AG04449 (cell line): ENCODE results near the gene PTPRM.

Source experiments
- CTCF ChIA-PET: fragments of 350-600 bp; formaldehyde crosslinking; extraction: SDS; loops from one replicate; lab custom pipeline; 2021; ENCODE audit warnings: antibody characterized with exemption; lab: Yijun Ruan, JAX
- POLR2A ChIA-PET: fragments of 400-600, 350-600 bp; formaldehyde crosslinking; extraction: SDS; loops from one replicate; lab custom pipeline; 2020; ENCODE audit warnings: antibody characterized with exemption, inconsistent platforms; lab: Yijun Ruan, JAX
- DNase-seq: peaks from one replicate; pipeline ENCODE4 v3.0.0-alpha.2; 2010; ENCODE audit warnings: low read depth, low spot score
- H3K4me3 ChIP-seq: 2 replicates; pipeline ENCODE4 v1.5.1; 2011; ENCODE audit warnings: low read depth, mild to moderate bottlenecking, control low read depth, low read length
- TF ChIP-seq, protein P1 (sequence below): IDR thresholded peaks from one replicate; pipeline ENCODE4 v1.5.1; 2011; ENCODE audit warnings: mild to moderate bottlenecking, moderate library complexity, low read length, control low read depth, inconsistent platforms; ENCODE audit not compliant: insufficient read depth; ENCODE audit errors: missing control alignments

PTPRM gene

DNA sequence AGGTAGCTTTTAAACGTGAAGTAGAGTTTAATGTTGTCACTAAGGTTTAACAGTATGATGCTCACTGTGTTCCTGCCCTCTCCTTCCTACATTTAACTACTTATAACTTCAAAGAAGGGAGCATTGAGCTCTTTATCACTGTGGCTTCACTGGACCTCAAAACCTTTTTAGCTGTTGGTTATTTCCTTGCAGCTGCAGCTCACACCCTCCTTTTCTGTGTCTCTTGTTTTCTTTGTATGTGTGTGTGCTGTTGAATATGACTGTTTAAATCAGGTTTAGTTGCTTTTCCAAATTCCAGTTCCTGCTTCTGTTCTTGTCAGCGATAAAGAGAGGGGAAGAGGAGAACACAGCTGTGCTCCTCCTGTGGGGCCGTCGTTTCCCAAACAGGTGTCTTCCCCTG, 208.0 kb downstream of the PTPRM start:
- TF ChIP-seq, protein P1, sequence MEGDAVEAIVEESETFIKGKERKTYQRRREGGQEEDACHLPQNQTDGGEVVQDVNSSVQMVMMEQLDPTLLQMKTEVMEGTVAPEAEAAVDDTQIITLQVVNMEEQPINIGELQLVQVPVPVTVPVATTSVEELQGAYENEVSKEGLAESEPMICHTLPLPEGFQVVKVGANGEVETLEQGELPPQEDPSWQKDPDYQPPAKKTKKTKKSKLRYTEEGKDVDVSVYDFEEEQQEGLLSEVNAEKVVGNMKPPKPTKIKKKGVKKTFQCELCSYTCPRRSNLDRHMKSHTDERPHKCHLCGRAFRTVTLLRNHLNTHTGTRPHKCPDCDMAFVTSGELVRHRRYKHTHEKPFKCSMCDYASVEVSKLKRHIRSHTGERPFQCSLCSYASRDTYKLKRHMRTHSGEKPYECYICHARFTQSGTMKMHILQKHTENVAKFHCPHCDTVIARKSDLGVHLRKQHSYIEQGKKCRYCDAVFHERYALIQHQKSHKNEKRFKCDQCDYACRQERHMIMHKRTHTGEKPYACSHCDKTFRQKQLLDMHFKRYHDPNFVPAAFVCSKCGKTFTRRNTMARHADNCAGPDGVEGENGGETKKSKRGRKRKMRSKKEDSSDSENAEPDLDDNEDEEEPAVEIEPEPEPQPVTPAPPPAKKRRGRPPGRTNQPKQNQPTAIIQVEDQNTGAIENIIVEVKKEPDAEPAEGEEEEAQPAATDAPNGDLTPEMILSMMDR: no peak
- ChIA-PET POLR2A (no interaction called here), CTCF (interaction anchor here (0.7 to 2.5 kb wide), 3 partner anchors 15 to 208 kb away, joined by 4 to 10 read pairs (median 10); partner anchors contain the start of gene PTPRM)
- no peak overlapping the region for H3K4me3 ChIP-seq
- DNase-seq: no peak

DNA sequence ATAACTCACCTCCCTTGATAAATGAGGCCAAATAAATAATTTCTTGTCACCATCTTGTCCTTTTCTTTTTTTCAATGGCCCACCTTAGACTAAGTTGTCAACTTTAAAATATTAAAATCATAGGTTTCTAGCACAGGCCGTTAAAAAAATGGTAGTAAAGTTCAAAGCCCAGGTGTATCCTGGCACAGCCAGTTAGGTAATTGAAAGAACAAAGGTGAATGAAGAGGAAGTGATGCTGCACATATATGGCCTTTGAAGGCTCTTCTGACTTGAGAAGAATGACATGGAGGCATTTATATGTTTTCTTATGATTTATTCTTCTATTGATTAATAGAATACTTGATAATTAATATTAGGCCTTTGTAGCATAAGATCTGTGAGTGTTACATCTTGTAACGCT, 208.7 kb downstream of the PTPRM start:
- CTCF ChIA-PET: interaction anchor here (0.7 to 2.3 kb wide), 3 partner anchors 199 to 310 kb away, joined by 3 to 10 read pairs (median 4); partner anchors contain the start of gene PTPRM
- no peak overlapping the region for H3K4me3 ChIP-seq
- TF ChIP-seq, protein P1: no peak
- no peak for DNase-seq
- POLR2A ChIA-PET: no interaction called here

DNA sequence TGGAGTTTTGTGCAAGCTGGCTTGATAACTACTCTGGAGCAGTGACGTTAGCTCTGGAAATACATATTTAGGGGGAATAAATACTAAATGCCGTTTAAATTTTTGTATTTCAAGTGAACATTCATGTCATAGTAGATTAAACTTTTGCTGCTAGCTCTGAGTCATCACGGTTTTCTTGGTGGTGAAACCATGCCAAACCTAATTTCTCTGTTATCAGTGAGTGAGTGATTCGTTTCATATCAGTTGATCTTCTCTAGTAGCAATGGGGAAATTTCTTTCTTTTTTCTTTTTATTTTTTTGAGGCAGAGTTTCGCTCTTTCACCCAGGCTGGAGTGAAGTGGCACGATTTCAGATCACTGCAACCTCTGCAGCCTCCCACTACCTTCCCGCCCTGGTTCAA, 211.1 kb downstream of the PTPRM start:
- POLR2A ChIA-PET: no interaction called here
- CTCF ChIA-PET: interaction anchor here (1.3 to 3.4 kb wide), 2 partner anchors 12 to 13 kb away, joined by 4 to 15 read pairs; no protein-coding TSS in a partner anchor
- no peak for DNase-seq
- TF ChIP-seq, protein P1: no peak
- no peak overlapping the region for H3K4me3 ChIP-seq

DNA sequence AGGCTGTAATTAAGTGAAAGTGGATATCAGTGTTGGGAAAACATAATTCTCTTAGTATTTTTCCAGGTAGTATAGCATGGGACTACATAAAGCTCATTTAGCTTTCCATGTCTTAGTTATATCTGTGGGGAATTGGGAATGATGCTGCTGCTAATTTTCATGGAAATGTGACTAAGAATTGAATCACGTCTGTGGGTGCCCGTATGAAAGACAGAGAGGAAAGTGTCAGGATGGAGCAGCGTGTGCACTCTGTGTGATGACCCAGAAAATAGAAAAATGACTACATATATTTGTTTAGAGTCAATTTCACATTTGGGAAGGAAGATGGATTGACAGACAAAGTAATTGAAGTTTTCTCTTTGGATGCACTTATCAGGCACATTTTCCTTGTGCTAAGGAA, 212.1 kb downstream of the PTPRM start:
- TF ChIP-seq, protein P1: no peak
- no peak for DNase-seq
- H3K4me3 ChIP-seq: no peak overlapping the region
- CTCF ChIA-PET: interaction anchor here (0.6 to 3.4 kb wide), 4 partner anchors 11 to 741 kb away, joined by 3 to 15 read pairs (median 4); no protein-coding TSS in a partner anchor
- POLR2A ChIA-PET: no interaction called here

DNA sequence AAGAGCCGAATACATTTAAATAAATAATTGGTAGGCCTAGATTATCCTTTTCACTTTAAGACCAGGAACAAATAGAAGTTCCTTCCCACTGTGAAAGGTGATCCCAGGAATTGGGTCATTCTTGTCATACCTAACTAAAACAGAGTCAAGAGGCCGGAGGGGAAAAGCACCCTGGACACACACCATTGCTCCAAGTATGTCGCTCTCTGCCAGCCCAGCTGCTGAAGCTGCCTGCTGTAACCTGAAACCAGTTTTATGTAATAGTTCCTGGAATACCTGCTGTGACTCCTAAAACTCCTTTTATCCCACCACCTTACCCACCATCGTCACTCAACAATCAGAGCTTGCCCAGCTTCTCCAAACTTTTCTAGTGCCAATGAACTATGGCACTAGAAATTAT, 217.1 kb downstream of the PTPRM start:
- TF ChIP-seq, protein P1: no peak
- no peak overlapping the region for H3K4me3 ChIP-seq
- POLR2A ChIA-PET: no interaction called here
- DNase-seq: no peak
- CTCF ChIA-PET: interaction anchor here (1.2 to 1.3 kb wide), 2 partner anchors 20 to 217 kb away, joined by 3 to 4 read pairs; partner anchors contain the start of gene PTPRM

DNA sequence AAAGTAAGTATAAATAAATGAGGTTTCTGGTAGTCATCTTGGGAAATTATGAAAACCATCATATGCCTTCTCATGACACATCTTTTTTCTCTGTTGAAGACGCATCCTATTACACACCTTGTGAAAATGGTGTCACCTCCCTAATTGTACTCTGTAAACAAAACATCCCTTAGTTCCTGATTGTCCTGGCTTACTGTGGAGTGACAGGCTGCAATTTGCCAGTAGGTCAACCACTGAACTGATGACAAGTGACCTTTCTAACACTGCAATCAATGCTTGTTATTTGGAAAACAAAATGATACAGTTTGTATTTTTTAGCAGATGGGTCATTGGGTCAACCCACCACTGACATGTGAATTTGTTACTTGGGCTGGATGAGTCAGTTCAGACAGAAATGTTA, 219.5 kb downstream of the PTPRM start:
- TF ChIP-seq, protein P1: no peak
- CTCF ChIA-PET: interaction anchor here (1.2 kb wide), 1 partner anchor 219 kb away, joined by 4 read pairs; the partner anchor contains the start of gene PTPRM
- POLR2A ChIA-PET: no interaction called here

More for the DNA sequence above, 219.5 kb downstream of the PTPRM start:
- DNase-seq: no peak
- H3K4me3 ChIP-seq: no peak overlapping the region
